GM18499 (cell line): ENCODE results near the gene ARPC1B.
"Not testable (repeated sequence)": the region's sequence is repeated elsewhere in the genome, so short reads cannot be mapped to it uniquely, and the experiment has no call there.

Experiments used
- ATAC-seq: cut with Tn5 transposase; IDR thresholded peaks from one replicate; pipeline ENCODE4 v1.9.1; 2021; ENCODE audit warnings: moderate number of reproducible peaks; ENCODE audit not compliant: insufficient read depth, unreplicated experiment

The ARPC1B gene

GRCh38 chr7:99387239-99387635, 12.7 kb downstream of the ARPC1B start:
- ATAC-seq = not testable (repeated sequence)

DNA sequence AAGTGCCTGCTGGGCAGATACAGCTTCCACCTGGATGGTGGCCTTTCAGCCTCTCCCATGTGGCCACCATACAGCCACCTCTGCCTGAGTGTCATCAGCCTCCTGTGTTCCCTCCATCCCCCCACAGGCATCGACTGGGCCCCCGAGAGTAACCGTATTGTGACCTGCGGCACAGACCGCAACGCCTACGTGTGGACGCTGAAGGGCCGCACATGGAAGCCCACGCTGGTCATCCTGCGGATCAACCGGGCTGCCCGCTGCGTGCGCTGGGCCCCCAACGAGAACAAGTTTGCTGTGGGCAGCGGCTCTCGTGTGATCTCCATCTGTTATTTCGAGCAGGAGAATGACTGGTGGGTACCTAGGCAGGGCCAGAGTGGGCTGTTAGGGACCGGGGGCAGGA, 13.4 kb downstream of the ARPC1B start:
- no peak for ATAC-seq

- no peak for ATAC-seq
Observed at GRCh38 chr7:99389772-99390171, 15.2 kb downstream of the ARPC1B start.

GRCh38 chr7:99390941-99391602, 16.5 kb downstream of the ARPC1B start:
- ATAC-seq = no peak

DNA sequence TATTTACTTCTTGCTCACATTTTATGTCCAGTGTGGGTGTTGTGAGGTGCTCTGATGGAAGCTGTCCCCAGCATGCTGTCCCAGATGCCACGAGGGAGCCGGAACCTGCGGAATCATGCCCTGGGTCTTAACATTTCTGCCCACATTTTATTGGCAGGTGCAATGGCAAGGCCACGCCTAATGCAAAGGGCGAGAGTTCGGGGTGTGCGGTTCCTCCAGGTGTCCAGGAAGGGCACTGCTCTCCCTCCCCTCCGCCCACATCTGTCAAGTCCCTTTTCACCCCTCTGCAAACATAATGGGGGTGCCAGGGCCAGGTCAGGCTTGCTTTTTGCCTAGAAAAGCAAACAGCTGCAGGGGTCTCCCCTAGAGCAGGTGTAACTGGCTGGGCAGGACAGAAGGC, 17.5 kb downstream of the ARPC1B start:
- ATAC-seq = no peak

- no peak for ATAC-seq
Observed at GRCh38 chr7:99392659-99393354, 18.3 kb downstream of the ARPC1B start.

- ATAC-seq = no peak
Observed at GRCh38 chr7:99393355-99394187, 19.0 kb downstream of the ARPC1B start.

DNA sequence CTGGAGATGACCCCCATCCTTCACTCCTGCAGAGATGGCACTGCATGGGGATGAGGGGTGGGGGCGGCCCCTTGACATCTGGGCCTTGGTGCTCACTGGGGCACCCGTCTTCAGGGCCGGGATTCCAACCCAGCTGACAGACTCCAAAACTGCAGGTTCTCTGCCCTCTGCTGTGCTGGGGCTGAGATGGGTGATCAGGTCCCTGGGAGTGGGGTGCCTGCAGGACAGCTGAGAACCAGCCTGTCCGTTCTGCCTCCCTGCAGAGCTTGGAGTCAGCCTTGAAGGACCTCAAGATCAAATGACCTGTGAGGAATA, 19.6 kb downstream of the ARPC1B start:
- no peak for ATAC-seq

DNA sequence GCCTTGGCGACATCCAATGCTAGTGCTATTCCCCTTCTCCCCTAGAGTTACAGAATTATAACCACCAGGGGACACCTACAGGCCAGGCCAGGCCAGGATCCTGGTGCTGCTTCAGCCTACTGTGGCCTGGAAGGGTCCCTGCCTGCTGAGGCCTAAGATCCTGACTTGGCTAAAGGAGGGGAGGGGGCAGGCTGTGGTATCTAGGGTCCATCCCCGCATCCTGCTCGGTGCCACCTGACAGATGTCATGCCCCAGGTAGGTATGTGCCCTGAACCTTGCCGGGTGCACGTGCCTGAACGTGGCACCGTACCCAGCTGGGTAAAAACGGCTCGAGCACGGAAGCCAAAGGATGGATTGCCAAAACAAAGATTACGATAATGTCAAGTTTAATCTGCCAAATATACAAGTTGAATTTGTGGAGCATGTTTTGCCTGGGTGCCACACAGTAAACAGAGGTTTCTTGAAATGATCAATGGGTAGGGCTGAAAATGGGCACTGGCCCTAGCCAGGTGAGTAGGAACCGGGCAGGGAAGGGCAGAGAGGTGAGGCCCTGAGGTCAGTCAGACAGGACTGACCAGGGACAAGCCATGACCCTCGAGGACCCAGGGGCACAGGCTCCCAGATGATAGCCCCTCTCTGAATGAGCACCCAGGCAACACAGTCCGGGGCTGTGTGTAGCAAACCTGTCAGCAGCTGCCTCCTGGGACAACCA, 21.2 kb downstream of the ARPC1B start:
- no peak for ATAC-seq

DNA sequence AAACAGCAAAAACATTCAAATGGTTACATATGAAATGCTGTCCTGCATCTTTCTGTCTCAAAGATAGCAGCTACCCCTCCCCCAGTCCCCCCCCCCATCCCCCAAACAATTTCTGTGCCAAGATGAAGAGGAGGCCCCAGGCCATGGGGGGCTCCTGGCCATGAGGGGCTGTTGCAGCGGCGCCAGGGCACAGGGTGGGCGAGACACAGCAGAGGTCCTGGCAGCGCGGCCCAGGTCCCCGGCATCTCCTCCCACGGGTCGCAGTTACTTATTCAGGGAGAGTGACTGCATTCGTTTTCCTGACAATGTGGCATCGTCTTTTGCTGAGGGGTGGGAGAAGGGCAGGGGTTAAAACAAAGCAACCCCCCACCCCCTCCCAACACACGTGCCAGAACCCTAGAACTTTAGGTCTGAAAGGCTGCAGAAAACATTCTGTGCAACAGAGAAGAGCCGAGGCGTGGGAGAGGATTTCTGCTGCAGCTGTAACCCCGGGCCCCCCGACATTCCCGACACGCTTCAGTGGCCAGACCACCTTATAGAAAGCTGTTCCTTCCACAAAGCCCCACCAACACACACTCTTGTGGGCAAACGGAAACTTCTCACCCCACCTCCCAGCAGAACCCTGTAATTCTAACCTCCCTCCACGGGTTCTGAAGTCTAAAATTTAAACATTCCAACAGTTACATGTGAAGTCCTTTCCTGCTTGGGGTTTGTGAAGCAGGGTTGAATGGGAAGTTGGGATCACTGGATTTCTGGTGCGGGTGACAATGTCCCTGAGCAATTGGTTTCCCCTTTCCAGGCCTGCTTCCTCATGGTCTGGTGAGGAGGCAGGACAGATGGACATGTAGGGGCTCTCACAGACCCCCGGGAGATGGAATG, 22.1 kb downstream of the ARPC1B start:
- ATAC-seq = no peak

DNA sequence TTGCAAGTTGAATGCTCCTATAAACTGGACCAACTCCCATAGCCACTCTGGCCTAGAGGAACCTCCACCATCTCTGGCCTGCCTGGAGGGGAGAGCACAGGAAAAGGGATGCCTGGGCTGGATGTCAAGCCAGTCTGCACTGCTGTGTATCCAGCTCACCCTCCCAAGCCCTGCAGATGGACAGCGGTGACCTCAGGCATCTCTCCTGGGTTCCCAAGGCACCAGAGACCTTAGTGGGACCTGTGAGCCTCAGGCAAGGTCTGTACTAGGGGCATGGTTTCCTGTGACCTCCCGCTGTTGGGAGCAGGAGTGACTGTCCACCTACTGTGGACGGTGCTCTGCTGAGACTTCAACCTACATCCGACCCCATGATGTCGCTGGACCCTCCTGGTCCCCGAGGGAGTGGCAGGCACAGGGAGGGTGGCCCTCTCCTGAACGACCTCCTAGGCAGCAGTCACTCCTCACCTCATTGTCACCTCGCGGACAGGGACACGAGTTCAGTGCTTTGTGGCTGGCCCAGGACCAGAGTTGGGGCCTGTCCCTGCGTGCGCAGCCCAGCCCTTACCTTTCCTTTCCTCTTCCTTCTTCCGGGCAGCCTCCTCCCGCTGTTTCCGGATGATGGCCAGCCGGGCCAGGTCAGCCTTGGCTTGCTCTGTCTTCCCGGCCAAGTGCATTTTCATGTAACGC, 22.9 kb downstream of the ARPC1B start:
- no peak for ATAC-seq

GRCh38 chr7:99398891-99399445, 24.4 kb downstream of the ARPC1B start:
- ATAC-seq = no peak

DNA sequence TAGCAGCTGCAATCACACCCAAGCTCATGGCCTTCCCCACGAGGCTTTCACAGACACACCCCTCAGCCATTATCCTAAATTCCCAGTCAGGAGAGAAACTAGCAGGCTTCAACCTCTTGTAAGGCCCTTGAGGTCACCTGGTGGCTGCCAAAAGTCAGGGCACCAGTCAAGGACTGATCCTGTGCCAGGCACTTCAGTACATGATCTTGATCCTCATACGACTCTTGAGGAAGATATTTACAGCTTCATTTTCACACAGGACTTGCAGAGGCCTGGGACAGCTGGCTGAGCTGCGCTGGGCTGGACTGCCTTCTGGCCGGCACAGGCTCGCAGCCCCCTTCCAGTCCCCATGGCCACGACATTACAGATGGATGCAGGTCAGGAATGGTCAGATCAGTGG, 25.1 kb downstream of the ARPC1B start:
- ATAC-seq = no peak

DNA sequence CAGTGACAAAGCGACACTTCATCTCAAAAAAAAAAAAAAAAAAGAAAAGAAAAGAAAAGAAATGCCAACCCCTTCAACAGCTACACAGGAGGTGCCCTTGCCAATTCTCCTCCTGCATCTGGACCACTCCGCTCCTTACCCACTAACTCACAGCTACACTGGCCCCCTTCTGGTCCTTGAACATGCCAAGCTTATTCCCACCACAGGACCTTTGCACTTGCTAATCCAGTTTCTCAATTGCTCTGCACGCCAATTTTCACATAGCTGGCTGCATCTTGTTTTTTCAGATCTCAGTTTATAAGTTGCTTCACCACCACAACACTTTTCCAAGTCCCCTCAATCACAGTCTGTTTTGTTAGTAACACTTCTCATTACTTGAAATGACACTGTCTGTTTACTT, 28.3 kb downstream of the ARPC1B start:
- no peak for ATAC-seq

GRCh38 chr7:99403764-99404163, 29.2 kb downstream of the ARPC1B start:
- ATAC-seq = no peak

DNA sequence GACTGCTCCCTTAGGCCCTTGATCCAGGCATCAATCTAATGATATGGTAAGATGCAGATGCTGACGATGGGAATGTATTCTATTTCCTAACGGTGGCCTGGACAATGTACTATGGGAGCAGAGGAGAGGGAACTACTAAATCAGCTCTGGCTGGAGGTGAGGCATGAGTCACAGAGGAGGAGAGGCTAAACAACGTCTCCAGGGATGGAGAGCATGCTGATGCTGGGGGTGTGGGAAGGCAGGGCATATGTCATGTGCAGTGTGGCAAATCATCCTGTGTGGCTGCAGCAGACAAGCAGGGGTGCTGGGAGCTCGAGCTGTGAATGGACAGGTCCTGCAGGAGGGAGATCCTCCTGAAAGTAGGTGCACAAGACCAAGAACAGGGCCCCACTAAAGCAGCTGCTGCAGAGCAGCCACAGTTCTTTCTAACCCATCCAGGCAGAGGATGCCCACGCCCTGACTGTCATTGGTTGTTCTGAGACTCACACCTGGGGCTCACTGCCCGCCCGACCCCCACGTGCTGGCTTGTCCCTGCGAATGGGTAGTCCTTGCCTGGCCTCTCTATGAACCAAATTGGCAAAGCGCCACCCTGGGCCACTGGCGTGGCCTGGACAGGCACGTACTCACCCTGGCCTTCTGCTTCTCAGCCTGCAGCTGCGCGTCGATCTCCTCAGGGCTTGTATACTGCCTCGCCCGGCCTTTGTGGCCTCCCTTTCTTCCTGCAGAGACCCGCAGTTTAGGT, 29.9 kb downstream of the ARPC1B start:
- no peak for ATAC-seq

DNA sequence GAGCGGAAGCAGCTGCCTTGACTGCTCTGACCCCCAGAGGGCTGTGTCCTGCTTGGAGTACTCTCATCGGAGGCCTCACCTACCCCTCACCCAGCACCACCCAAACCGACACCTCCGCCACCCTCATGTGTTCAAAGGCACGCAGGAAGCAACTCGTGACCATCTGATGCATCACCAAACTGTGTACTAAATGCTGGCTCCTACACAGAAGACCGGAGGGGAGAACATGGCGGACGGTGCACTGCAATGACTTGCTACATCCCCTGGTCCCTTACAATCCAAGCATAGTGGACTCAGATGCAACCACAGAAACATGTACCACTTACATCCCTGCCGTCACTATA, 30.4 kb downstream of the ARPC1B start:
- ATAC-seq = no peak

- no peak for ATAC-seq
Observed at GRCh38 chr7:99406557-99406956, 32.0 kb downstream of the ARPC1B start.
